Measurements from ENCODE around the gene MAST4. TPM values are rescaled to one million over a fixed set of nuclear protein-coding genes. Genes with fewer than 3 reads are reported as not detected.

Gene MAST4
- total and polyA plus RNA-seq, 2 donors (not counting 1 experiment from before 2014, with no cell fraction given): 7.0 to 15.2 TPM

GRCh38 chr5:67173959-67174358, 577.8 kb downstream of the MAST4 start:
- H3K4me1 ChIP-seq (ENCODE audit: control insufficient read depth, extremely low read depth, insufficient read depth, low read length): no peaks in the 10 kb centered on the region
- H2AFZ ChIP-seq (ENCODE audit: low read length): no peak overlapping the region
- no peak overlapping the region for H3K4me3 ChIP-seq (replicated peaks in 1 of 4; ENCODE audit: control extremely low read depth in 1 of 4, insufficient read depth in 1 of 4, low read depth in 3 of 4, low read length in 4 of 4)
- TF ChIP-seq EZH2 (IDR thresholded peaks at IDR 0.05; ENCODE audit: low read length, missing control alignments) (no peak), CTCF (conservative IDR thresholded peaks at IDR 0.05 in 1 of 2, IDR thresholded peaks at IDR 0.05 in 1 of 2; ENCODE audit: low read depth in 1 of 2, low read length in 2 of 2) (no peak)
- no peaks in the 10 kb centered on the region for H3K9me3 ChIP-seq (ENCODE audit: control insufficient read depth, insufficient read depth, low read depth, low read length)
- no peak overlapping the region for H3K27ac ChIP-seq (ENCODE audit: insufficient read depth, low read length)
- no peaks in the 10 kb centered on the region for H3K79me2 ChIP-seq (ENCODE audit: control insufficient read depth, insufficient read depth, low read length)
- no peaks in the 10 kb centered on the region for H3K27me3 ChIP-seq (ENCODE audit: control insufficient read depth, insufficient read depth, low read length)
- H4K20me1 ChIP-seq (ENCODE audit: control insufficient read depth, extremely low read depth, insufficient read depth, low read length): no peaks in the 10 kb centered on the region
- H3K36me3 ChIP-seq (ENCODE audit: control insufficient read depth, insufficient read depth, low read length): no peaks in the 10 kb centered on the region
- peak in 1 of 2 donors; percentile 49 for DNase-seq (ENCODE audit: low read depth in 2 of 2)
- no peak overlapping the region for H3K4me2 ChIP-seq (ENCODE audit: extremely low read depth, insufficient read depth, low read length)
- no peak overlapping the region for H3K9ac ChIP-seq (ENCODE audit: insufficient read depth, low read length)

- no peaks in the 10 kb centered on the region for H4K20me1 ChIP-seq (ENCODE audit: control insufficient read depth, extremely low read depth, insufficient read depth, low read length)
- H3K9ac ChIP-seq (ENCODE audit: insufficient read depth, low read length): no peak overlapping the region
- H3K36me3 ChIP-seq (ENCODE audit: control insufficient read depth, insufficient read depth, low read length): no peaks in the 10 kb centered on the region
- no peak for DNase-seq (ENCODE audit: low read depth in 2 of 2)
- H3K27ac ChIP-seq (ENCODE audit: insufficient read depth, low read length): no peak overlapping the region
- H3K27me3 ChIP-seq (ENCODE audit: control insufficient read depth, insufficient read depth, low read length): no peaks in the 10 kb centered on the region
- no peak overlapping the region for H3K4me2 ChIP-seq (ENCODE audit: extremely low read depth, insufficient read depth, low read length)
- no peaks in the 10 kb centered on the region for H3K9me3 ChIP-seq (ENCODE audit: control insufficient read depth, insufficient read depth, low read depth, low read length)
- no peaks in the 10 kb centered on the region for H3K79me2 ChIP-seq (ENCODE audit: control insufficient read depth, insufficient read depth, low read length)
- TF ChIP-seq EZH2 (IDR thresholded peaks at IDR 0.05; ENCODE audit: low read length, missing control alignments) (no peak), CTCF (conservative IDR thresholded peaks at IDR 0.05 in 1 of 2, IDR thresholded peaks at IDR 0.05 in 1 of 2; ENCODE audit: low read depth in 1 of 2, low read length in 2 of 2) (no peak)
- H3K4me1 ChIP-seq (ENCODE audit: control insufficient read depth, extremely low read depth, insufficient read depth, low read length): no peaks in the 10 kb centered on the region
- H2AFZ ChIP-seq (ENCODE audit: low read length): no peak overlapping the region
- H3K4me3 ChIP-seq (replicated peaks in 1 of 4; ENCODE audit: control extremely low read depth in 1 of 4, insufficient read depth in 1 of 4, low read depth in 3 of 4, low read length in 4 of 4): no peak overlapping the region
Observed at GRCh38 chr5:67176936-67177335, 580.7 kb downstream of the MAST4 start.

DNA sequence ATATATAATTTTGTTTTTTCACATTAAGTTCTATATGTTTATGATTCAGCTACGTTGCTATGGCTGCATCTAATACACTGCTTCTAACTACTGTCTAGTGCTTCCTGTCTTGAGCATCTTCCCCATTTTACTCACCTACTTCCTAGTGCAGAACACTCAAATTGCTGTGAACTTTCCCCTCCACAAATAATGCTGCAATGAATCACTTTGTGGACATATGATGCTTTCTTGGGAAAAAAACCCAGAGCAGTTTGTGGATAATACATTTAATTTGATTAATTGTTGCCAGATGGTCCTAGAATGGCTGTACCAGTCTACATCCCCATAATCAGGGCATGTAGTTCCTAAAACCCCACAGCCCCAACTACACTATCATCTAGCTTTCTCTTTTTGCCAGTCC, 581.9 kb downstream of the MAST4 start:
- Histone ChIP-seq H2AFZ (ENCODE audit: low read length) (no peak overlapping the region), H3K27ac (ENCODE audit: insufficient read depth, low read length) (no peak overlapping the region), H3K9ac (ENCODE audit: insufficient read depth, low read length) (no peak overlapping the region), H4K20me1 (ENCODE audit: control insufficient read depth, extremely low read depth, insufficient read depth, low read length) (no peaks in the 10 kb centered on the region), H3K79me2 (ENCODE audit: control insufficient read depth, insufficient read depth, low read length) (no peaks in the 10 kb centered on the region), H3K4me2 (ENCODE audit: extremely low read depth, insufficient read depth, low read length) (no peak overlapping the region), H3K36me3 (ENCODE audit: control insufficient read depth, insufficient read depth, low read length) (no peaks in the 10 kb centered on the region), H3K4me1 (ENCODE audit: control insufficient read depth, extremely low read depth, insufficient read depth, low read length) (peaks cover 3% of the 10 kb centered on the region), H3K9me3 (ENCODE audit: control insufficient read depth, insufficient read depth, low read depth, low read length) (no peaks in the 10 kb centered on the region), H3K4me3 (replicated peaks in 1 of 4; ENCODE audit: control extremely low read depth in 1 of 4, insufficient read depth in 1 of 4, low read depth in 3 of 4, low read length in 4 of 4) (no peak overlapping the region), H3K27me3 (ENCODE audit: control insufficient read depth, insufficient read depth, low read length) (no peaks in the 10 kb centered on the region)
- peak in 1 of 2 donors; percentile 33 for DNase-seq (ENCODE audit: low read depth in 2 of 2)
- TF ChIP-seq CTCF (conservative IDR thresholded peaks at IDR 0.05 in 1 of 2, IDR thresholded peaks at IDR 0.05 in 1 of 2; ENCODE audit: low read depth in 1 of 2, low read length in 2 of 2) (no peak), EZH2 (IDR thresholded peaks at IDR 0.05; ENCODE audit: low read length, missing control alignments) (no peak)

Data from fibroblast of lung (primary cell).